ENCODE results near the gene DDX54. TPM values are rescaled to one million over a fixed set of nuclear protein-coding genes. Genes with fewer than 3 reads are reported as not detected.

DDX54 gene
- total and polyA plus RNA-seq, 2 of the 8 experiments (the other 6 are each of a cell fraction or from before 2014, with no cell fraction given): 64.9 to 113 TPM

GRCh38 chr12:113186033-113186365 is 721 bp upstream of the DDX54 start:
- no peak for FAIRE-seq
- TF ChIP-seq HDAC2 (IDR thresholded peaks at IDR 0.05; ENCODE audit: borderline replicate concordance in 1 of 2, low read depth in 2 of 2, low read length in 2 of 2) (peak in 1 of 2 experiments; percentile 62; a peak in 1 of 4 replicates), GABPA (IDR thresholded peaks at IDR 0.05; ENCODE audit: borderline replicate concordance, insufficient read depth, low read length) (no peak), KDM1A (IDR thresholded peaks at IDR 0.05; ENCODE audit: borderline replicate concordance, low read length) (peak; percentile 90; the same call in 1 of the 2 replicates)
- CTCF ChIA-PET (ENCODE audit: partially characterized antibody): interaction anchor here (0.6 to 1.9 kb wide), 3 partner anchors 9 to 54 kb away, joined by 3 to 8 read pairs (median 3); no protein-coding TSS in a partner anchor

More at GRCh38 chr12:113186033-113186365, 721 bp upstream of the DDX54 start:
- no peaks in the 10 kb centered on the region for H3K27me3 ChIP-seq (replicated peaks in 1 of 4; ENCODE audit: control insufficient read depth in 3 of 4, extremely low read depth in 1 of 4, insufficient read depth in 3 of 4, low read length in 3 of 4)
- H3K23ac ChIP-seq (ENCODE audit: insufficient read length): no peak overlapping the region
- H3K4me2 ChIP-seq (ENCODE audit: insufficient read depth in 1 of 2, low read depth in 2 of 2, low read length in 2 of 2): peak overlapping the region; percentile 63 to 72
- H3K14ac ChIP-seq (ENCODE audit: insufficient read length): no peak overlapping the region
- no peak overlapping the region for H2AFZ ChIP-seq (ENCODE audit: low read length)
- peak overlapping the region; percentile 75 to 90 (median 80) for H3K4me3 ChIP-seq (ENCODE audit: extremely low read depth in 1 of 4, insufficient read depth in 2 of 4, low read depth in 3 of 4, low read length in 4 of 4)
- POLR2A ChIA-PET (ENCODE audit: partially characterized antibody): interaction anchor here (0.6 to 5.1 kb wide), 23 partner anchors 9 to 339 kb away, joined by 3 to 30 read pairs (median 4); partner anchors contain the start of genes CFAP73, SDSL and TPCN1
- H2BK5ac ChIP-seq (ENCODE audit: low read depth, low read length): no peak overlapping the region
- WGBS, 2 experiments (ENCODE audit: extremely low coverage in 1 of 2, insufficient coverage in 1 of 2, insufficient read length in 1 of 2, insufficient replicate concordance in 2 of 2, low coverage in 1 of 2, low lambda C conversion rate in 2 of 2, missing lambda C conversion rate in 1 of 2): 11% methylated on average over 11 of the region's 11 CpGs; no CpG with 5 or more reads in 1 of the 2 experiments
- peaks cover 0 to 8% (median 4%) of the 10 kb centered on the region in 4 experiments; a peak in 6 of 8 replicates for H3K36me3 ChIP-seq (ENCODE audit: control insufficient read depth in 2 of 4, insufficient read depth in 4 of 4, low read length in 3 of 4)
- peak overlapping the region; percentile 31 to 92 (median 76); a peak in 6 of 7 replicates for H3K9ac ChIP-seq (replicated peaks in 1 of 4; ENCODE audit: extremely low read depth in 1 of 4, low read depth in 3 of 4, low read length in 3 of 4)
- H4K91ac ChIP-seq (replicated peaks; ENCODE audit: insufficient read length, low read length): no peak overlapping the region
- no peak overlapping the region for H2BK12ac ChIP-seq (ENCODE audit: low read depth, low read length)
- no peak overlapping the region for H2BK20ac ChIP-seq (ENCODE audit: low read length)
- H3K9me3 ChIP-seq (ENCODE audit: insufficient read depth in 2 of 2, low read depth in 1 of 2, low read length in 1 of 2): no peaks in the 10 kb centered on the region
- no peak overlapping the region for H2BK15ac ChIP-seq (ENCODE audit: low read length)
- peaks cover 2 to 9% of the 10 kb centered on the region in 2 experiments for H4K20me1 ChIP-seq (replicated peaks in 1 of 2; ENCODE audit: control insufficient read depth in 1 of 2, insufficient read depth in 2 of 2, low read length in 2 of 2)
- H3K4ac ChIP-seq (replicated peaks; ENCODE audit: insufficient read length, low read depth, low read length): no peak overlapping the region
- H3K79me2 ChIP-seq (ENCODE audit: control insufficient read depth in 1 of 2, insufficient read depth in 2 of 2, low read length in 2 of 2): peaks cover 9 to 46% of the 10 kb centered on the region in 2 experiments; a peak in 3 of 4 replicates
- H3K23me2 ChIP-seq (ENCODE audit: low read depth, low read length): peaks cover 7% of the 10 kb centered on the region; the same call in 1 of the 2 replicates
- no peak overlapping the region for H2AK5ac ChIP-seq (ENCODE audit: low read depth, low read length)
- H3K4me1 ChIP-seq (replicated peaks in 1 of 4; ENCODE audit: control insufficient read depth in 3 of 4, insufficient read depth in 4 of 4, low read length in 3 of 4): peaks cover 0 to 6% (median 3%) of the 10 kb centered on the region in 4 experiments; a peak in 4 of 7 replicates
- no peak overlapping the region for H2BK120ac ChIP-seq (replicated peaks; ENCODE audit: low read depth, low read length)
- H3K79me1 ChIP-seq (ENCODE audit: low read depth, low read length): peaks cover 13% of the 10 kb centered on the region
- DNase-seq (ENCODE audit: low read depth in 1 of 2, low spot score in 2 of 2): no peak
- no peak overlapping the region for H3K18ac ChIP-seq (ENCODE audit: extremely low read depth, low read length)
- H3K56ac ChIP-seq (replicated peaks; ENCODE audit: insufficient read length, low read depth, low read length): no peak overlapping the region
- H4K5ac ChIP-seq (ENCODE audit: insufficient read length, low read depth, low read length): no peak overlapping the region
- peak overlapping the region; percentile 84; the same call in 1 of the 2 replicates for H3K27ac ChIP-seq (ENCODE audit: low read depth, low read length)
- H4K8ac ChIP-seq (ENCODE audit: extremely low read depth, insufficient read depth, low read length): peak overlapping the region; percentile 88; the same call in 1 of the 2 replicates
